Measurements from ENCODE around the gene ABHD16A. TPM values are rescaled to one million over a fixed set of nuclear protein-coding genes. Genes with fewer than 3 reads are reported as not detected.

ABHD16A gene
- total and polyA plus RNA-seq, 2 of the 13 experiments (the other 11 are each of a cell fraction or from before 2014, with no cell fraction given): 43.5 to 45.4 TPM

DNA sequence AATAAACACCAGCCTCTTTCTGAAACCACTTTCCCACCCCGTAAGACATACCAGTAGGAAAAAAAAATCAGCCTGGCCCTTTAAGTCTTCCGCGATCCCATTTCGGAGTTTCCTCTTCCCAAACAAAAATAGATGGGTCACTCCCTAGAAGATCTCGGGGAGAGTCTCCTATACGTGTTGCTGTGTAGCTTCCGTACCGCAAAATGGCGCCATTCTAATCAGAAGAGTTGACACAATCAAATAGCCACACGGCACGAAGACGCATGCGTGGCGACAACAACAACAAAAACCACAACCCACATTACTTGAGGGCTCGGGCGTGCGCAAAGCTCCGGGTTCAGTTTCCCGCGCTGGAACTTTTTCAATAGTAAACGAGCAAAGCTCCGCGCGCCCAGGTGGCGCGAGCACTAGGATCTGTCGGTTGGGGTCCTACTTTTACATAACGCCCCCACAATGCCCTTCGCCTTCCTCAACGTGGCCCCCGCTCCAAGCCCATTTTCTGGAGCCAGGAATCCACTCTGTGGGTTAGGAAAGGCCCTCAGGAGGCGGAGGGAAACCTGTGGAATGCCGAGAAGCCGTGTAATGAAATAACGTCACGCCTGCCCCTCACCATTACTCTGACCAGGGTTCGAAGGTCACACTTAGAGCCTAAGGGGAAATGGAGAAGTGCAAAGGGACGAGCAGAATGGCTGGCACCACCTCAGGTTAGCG, 38.2 kb downstream of the ABHD16A start, which contains the start of gene GPANK1 (continued):
- TF ChIP-seq TCF12 (IDR thresholded peaks at IDR 0.05): no peak
- no peak for TF ChIP-seq TCF12 (CRISPR knock-in tag; IDR thresholded peaks at IDR 0.05)
- no peak for TF ChIP-seq ZBTB8A (CRISPR knock-in tag; IDR thresholded peaks at IDR 0.05; ENCODE audit: borderline replicate concordance, low read depth)
- TF ChIP-seq, protein P1, sequence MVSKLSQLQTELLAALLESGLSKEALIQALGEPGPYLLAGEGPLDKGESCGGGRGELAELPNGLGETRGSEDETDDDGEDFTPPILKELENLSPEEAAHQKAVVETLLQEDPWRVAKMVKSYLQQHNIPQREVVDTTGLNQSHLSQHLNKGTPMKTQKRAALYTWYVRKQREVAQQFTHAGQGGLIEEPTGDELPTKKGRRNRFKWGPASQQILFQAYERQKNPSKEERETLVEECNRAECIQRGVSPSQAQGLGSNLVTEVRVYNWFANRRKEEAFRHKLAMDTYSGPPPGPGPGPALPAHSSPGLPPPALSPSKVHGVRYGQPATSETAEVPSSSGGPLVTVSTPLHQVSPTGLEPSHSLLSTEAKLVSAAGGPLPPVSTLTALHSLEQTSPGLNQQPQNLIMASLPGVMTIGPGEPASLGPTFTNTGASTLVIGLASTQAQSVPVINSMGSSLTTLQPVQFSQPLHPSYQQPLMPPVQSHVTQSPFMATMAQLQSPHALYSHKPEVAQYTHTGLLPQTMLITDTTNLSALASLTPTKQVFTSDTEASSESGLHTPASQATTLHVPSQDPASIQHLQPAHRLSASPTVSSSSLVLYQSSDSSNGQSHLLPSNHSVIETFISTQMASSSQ (IDR thresholded peaks at IDR 0.05; ENCODE audit: low read depth): no peak; the same call in 1 of the 2 replicates
- TF ChIP-seq, protein P1 (CRISPR knock-in tag; IDR thresholded peaks at IDR 0.05; ENCODE audit: borderline replicate concordance): no peak
- TF ChIP-seq IKZF5 (CRISPR knock-in tag; IDR thresholded peaks at IDR 0.05): peak; percentile 87
- no peak for TF ChIP-seq ZNF746 (CRISPR knock-in tag; IDR thresholded peaks at IDR 0.05)
- no peak for TF ChIP-seq TRIM24 (CRISPR knock-in tag; IDR thresholded peaks at IDR 0.05)
- no peak for TF ChIP-seq MBD4 (IDR thresholded peaks at IDR 0.05; ENCODE audit: borderline replicate concordance, low read length)
- peak; percentile 9; the same call in 1 of the 2 replicates for TF ChIP-seq ZNF451 (CRISPR knock-in tag; IDR thresholded peaks at IDR 0.05)
- TF ChIP-seq MED13 (CRISPR knock-in tag; IDR thresholded peaks at IDR 0.05): peak; percentile 36; the same call in 1 of the 2 replicates
- TF ChIP-seq ZSCAN31 (CRISPR knock-in tag; IDR thresholded peaks at IDR 0.05; ENCODE audit: low read depth): no peak
- no peak; the same call in 1 of the 2 replicates for TF ChIP-seq THAP8 (CRISPR knock-in tag; IDR thresholded peaks at IDR 0.05; ENCODE audit: borderline replicate concordance)
- no peak for TF ChIP-seq ARNT (IDR thresholded peaks at IDR 0.05)
- TF ChIP-seq AHR (CRISPR knock-in tag; IDR thresholded peaks at IDR 0.05): no peak
- peak; percentile 67; the same call in 1 of the 2 replicates for TF ChIP-seq FOXO1 (CRISPR knock-in tag; IDR thresholded peaks at IDR 0.05)
- no peak for TF ChIP-seq DPF2 (CRISPR knock-in tag; IDR thresholded peaks at IDR 0.05; ENCODE audit: borderline replicate concordance, low read depth)
- peak; percentile 46 for TF ChIP-seq HHEX (CRISPR knock-in tag; IDR thresholded peaks at IDR 0.05)
- TF ChIP-seq PAF1 (CRISPR knock-in tag; IDR thresholded peaks at IDR 0.05): no peak
- TF ChIP-seq NRL (CRISPR knock-in tag; IDR thresholded peaks at IDR 0.05; ENCODE audit: borderline replicate concordance): no peak
- TF ChIP-seq ZNF512 (CRISPR knock-in tag; IDR thresholded peaks at IDR 0.05): no peak
- no peak for TF ChIP-seq ZNF317 (CRISPR knock-in tag; IDR thresholded peaks at IDR 0.05)
- TF ChIP-seq MEIS1 (CRISPR knock-in tag; IDR thresholded peaks at IDR 0.05; ENCODE audit: borderline replicate concordance): no peak; the same call in 1 of the 2 replicates
- no peak; the same call in 1 of the 2 replicates for TF ChIP-seq ZNF460 (CRISPR knock-in tag; IDR thresholded peaks at IDR 0.05; ENCODE audit: borderline replicate concordance)
